SK-N-SH (cell line): ENCODE measurements around the gene RBPJL. TPM values are rescaled to one million over a fixed set of nuclear protein-coding genes. Genes with fewer than 3 reads are reported as not detected.

Source experiments
- CTCF ChIA-PET: fragments of 300-600, 350-600 bp; formaldehyde crosslinking; extraction: SDS; loops from one replicate; lab custom pipeline; 2021; lab: Yijun Ruan, JAX
- POLR2A ChIA-PET: fragments of 350-600 bp; sonication (Branson Sonifier 250); formaldehyde crosslinking; extraction: SDS; loops from one replicate; lab custom pipeline; 2020; ENCODE audit warnings: antibody characterized with exemption, inconsistent platforms; lab: Yijun Ruan, JAX
- DNase-seq: peaks from one replicate; pipeline ENCODE4 v3.0.0; 2012
- H2AFZ ChIP-seq: fragments of 200-600 bp; sonication (generic); 2 replicates; pipeline ENCODE4 v1.8.1; 2016; ENCODE audit warnings: antibody characterized with exemption, mild to moderate bottlenecking, low read depth
- H3F3A ChIP-seq: fragments of 200-600 bp; sonication (generic); replicated peaks from 2 replicates; pipeline ENCODE3; 2016; ENCODE audit warnings: antibody characterized with exemption, mild to moderate bottlenecking; ENCODE audit not compliant: insufficient read depth
- H3K27ac ChIP-seq, 2 experiments: fragments of 200-500 bp in 1 of 2; fragments of 200-600 bp in 1 of 2; sonication (Bioruptor generic) in 1 of 2; sonication (generic), shearing (Covaris generic) in 1 of 2; 2 replicates each; pipeline versions ENCODE4 v1.5.1 to v1.6.1; 2014 to 2016; ENCODE audit warnings: low read depth in 2 of 2, inconsistent platforms in 1 of 2, low read length in 1 of 2, mild to moderate bottlenecking in 1 of 2, mixed read lengths in 1 of 2
- H3K27me3 ChIP-seq: fragments of 200-600 bp; sonication (generic), shearing (Covaris generic); 2 replicates; pipeline ENCODE4 v1.6.1; 2016; ENCODE audit warnings: mixed run types; ENCODE audit not compliant: insufficient read depth
- H3K36me3 ChIP-seq, 2 experiments: fragments of 200-500 bp in 1 of 2; fragments of 200-600 bp in 1 of 2; sonication (Bioruptor generic) in 1 of 2; sonication (generic) in 1 of 2; replicated peaks in 1 of 2; 2 replicates each; pipeline versions ENCODE3 to v1.5.1; 2014 to 2016; ENCODE audit warnings: low read length in 1 of 2, mild to moderate bottlenecking in 1 of 2; ENCODE audit not compliant: insufficient read depth in 2 of 2, control insufficient read depth in 1 of 2
- H3K4me1 ChIP-seq, 2 experiments: fragments of 200-500 bp in 1 of 2; fragments of 200-600 bp in 1 of 2; sonication (Bioruptor generic) in 1 of 2; sonication (generic), shearing (Covaris generic) in 1 of 2; 2 replicates each; pipeline versions ENCODE4 v1.5.1 to v1.6.1; 2014 to 2016; ENCODE audit warnings: low read depth in 1 of 2, low read length in 1 of 2, mixed run types in 1 of 2; ENCODE audit not compliant: insufficient read depth in 2 of 2, control insufficient read depth in 1 of 2
- H3K4me2 ChIP-seq: fragments of 200-600 bp; sonication (generic), shearing (Covaris generic); 2 replicates; pipeline ENCODE4 v1.6.1; 2017; ENCODE audit warnings: mixed run types
- H3K4me3 ChIP-seq, 2 experiments: fragments of 200-500 bp in 1 of 2; fragments of 200-600 bp in 1 of 2; sonication (Bioruptor generic) in 1 of 2; sonication (generic), shearing (Covaris generic) in 1 of 2; 2 replicates each; pipeline versions ENCODE4 v1.5.1 to v1.8.1; 2014 to 2016; ENCODE audit warnings: low read depth in 2 of 2, inconsistent platforms in 1 of 2, low read length in 1 of 2, mild to moderate bottlenecking in 1 of 2, mixed read lengths in 1 of 2, moderate library complexity in 1 of 2
- H3K79me2 ChIP-seq: fragments of 200-600 bp; sonication (generic); 2 replicates; pipeline ENCODE4 v1.8.1; 2017; ENCODE audit warnings: mild to moderate bottlenecking; ENCODE audit not compliant: insufficient read depth
- H3K9ac ChIP-seq: fragments of 200-600 bp; sonication (generic); 2 replicates; pipeline ENCODE4 v1.6.1; 2017; ENCODE audit warnings: mixed run types
- H3K9me2 ChIP-seq: fragments of 200-600 bp; sonication (generic); 2 replicates; pipeline ENCODE4 v1.6.1; 2017; ENCODE audit warnings: mixed run types
- H3K9me3 ChIP-seq: fragments of 200-600 bp; sonication (generic); 2 replicates; pipeline ENCODE4 v1.6.1; 2017; ENCODE audit warnings: mixed run types, mild to moderate bottlenecking, moderate library complexity
- H4K20me1 ChIP-seq: fragments of 200-600 bp; sonication (generic); 2 replicates; pipeline ENCODE4 v1.6.1; 2017; ENCODE audit warnings: mild to moderate bottlenecking, mixed run types; ENCODE audit not compliant: insufficient read depth
- CHD2 ChIP-seq: fragments of 150-350 bp; IDR thresholded peaks from 2 replicates; pipeline ENCODE4 v1.6.1; 2018; ENCODE audit warnings: low read length; ENCODE audit not compliant: partially characterized antibody
- FOXJ3 ChIP-seq: sonication (generic); formaldehyde crosslinking; IDR thresholded peaks from 2 replicates; pipeline ENCODE4 v1.5.1; 2020; ENCODE audit warnings: mild to moderate bottlenecking, missing genetic modification reagents
- FOXM1 ChIP-seq: IDR thresholded peaks from 2 replicates; pipeline ENCODE4 v1.4.0; 2012; ENCODE audit warnings: low read depth, mild to moderate bottlenecking
- MEF2A ChIP-seq: IDR thresholded peaks from 2 replicates; pipeline ENCODE4 v1.4.0; 2012; ENCODE audit warnings: low read depth, borderline replicate concordance
- NFIC ChIP-seq: IDR thresholded peaks from 2 replicates; pipeline ENCODE4 v1.4.0; 2012; ENCODE audit warnings: borderline replicate concordance
- POLR2AphosphoS5 ChIP-seq: IDR thresholded peaks from 2 replicates; pipeline ENCODE4 v1.6.1; 2012; ENCODE audit warnings: low read depth, low read length
- RAD21 ChIP-seq: IDR thresholded peaks from 2 replicates; pipeline ENCODE4 v1.6.1; 2012; ENCODE audit warnings: mild to moderate bottlenecking, low read length
- RCOR1 ChIP-seq: fragments of 150-350 bp; IDR thresholded peaks from 2 replicates; pipeline ENCODE4 v1.6.1; 2017; ENCODE audit warnings: antibody characterized with exemption, low read length
- RFX5 ChIP-seq: IDR thresholded peaks from 2 replicates; pipeline ENCODE4 v1.6.1; 2012; ENCODE audit warnings: mild to moderate bottlenecking, improper control_type of control experiment, low read length
- RXRA ChIP-seq: IDR thresholded peaks from 2 replicates; pipeline ENCODE4 v1.4.0; 2012; ENCODE audit warnings: low read depth, mild to moderate bottlenecking, borderline replicate concordance
- SIN3A ChIP-seq: IDR thresholded peaks from 2 replicates; pipeline ENCODE4 v1.6.1; 2012; ENCODE audit warnings: low read depth, mild to moderate bottlenecking, low read length, moderate library complexity, borderline replicate concordance
- TAF1 ChIP-seq: IDR thresholded peaks from 2 replicates; pipeline ENCODE4 v1.6.1; 2012; ENCODE audit warnings: low read depth, mild to moderate bottlenecking, low read length, moderate library complexity, borderline replicate concordance
- TEAD4 ChIP-seq: IDR thresholded peaks from 2 replicates; pipeline ENCODE4 v1.4.0; 2012; ENCODE audit warnings: mild to moderate bottlenecking, borderline replicate concordance; ENCODE audit not compliant: insufficient read depth
- WGBS: methylation state at CpG from one replicate; pipeline ENCODE4 v1.1.6; 2017; ENCODE audit warnings: low lambda C conversion rate; 5-methylcytosine and 5-hydroxymethylcytosine counted together
- polyA plus RNA-seq, 3 experiments: library from polyadenylated mRNA; depleted of rRNA; stranded (reverse); fragments of >200 nt; gene quantifications; 2 replicates each; pipeline ENCODE4 v1.2.3, GENCODE V29; 2012
- TF ChIP-seq, protein P1 (sequence below): fragments of 150-350 bp; IDR thresholded peaks from 2 replicates; pipeline ENCODE4 v1.6.1; 2017; ENCODE audit warnings: antibody characterized with exemption, low read length, low read depth, borderline replicate concordance
- TF ChIP-seq, protein P2 (sequence below): fragments of 200-600 bp; sonication (generic); IDR thresholded peaks from 2 replicates; pipeline ENCODE4 v1.6.1; 2017; ENCODE audit warnings: antibody characterized with exemption, mild to moderate bottlenecking, moderate library complexity
- TF ChIP-seq, protein P3 (sequence below): fragments of 150-350 bp; IDR thresholded peaks from 2 replicates; pipeline ENCODE4 v1.6.1; 2016; ENCODE audit warnings: mild to moderate bottlenecking, low read depth, low read length

RBPJL gene
- polyA plus RNA-seq, 1 of the 3 experiments (the other 2 are of a cell fraction), result not detected

DNA sequence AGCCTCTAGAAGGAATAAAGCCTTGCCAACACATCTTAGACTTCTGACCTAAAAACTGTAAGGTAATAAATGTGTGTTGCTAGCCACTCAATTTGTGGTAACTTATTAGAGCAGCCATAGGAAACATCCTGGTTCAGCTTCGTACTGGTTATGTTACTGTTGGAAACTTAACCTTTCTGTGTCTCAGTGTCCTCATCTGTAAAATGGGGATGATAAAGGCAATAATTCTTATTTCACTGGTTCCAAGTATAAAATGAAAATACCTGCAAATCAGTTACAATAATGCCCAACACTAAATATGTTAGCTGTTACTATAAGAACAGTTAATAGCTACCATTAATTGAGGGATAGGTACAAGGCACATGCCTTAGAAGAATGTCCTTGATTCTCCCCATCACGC is 14.3 kb upstream of the RBPJL start:
- ChIA-PET CTCF (interaction anchor here (0.9 to 7.9 kb wide), 25 partner anchors 9 to 479 kb away, joined by 3 to 113 read pairs (median 12); partner anchors contain the start of genes KCNS1, MATN4 and RBPJL), POLR2A (no interaction called here)
- H3K79me2 ChIP-seq, result no peaks in the 10 kb centered on the region
- peaks cover 0 to 3% of the 10 kb centered on the region in 2 experiments; a peak in 1 of 4 replicates for H3K4me1 ChIP-seq
- DNase-seq, result no peak
- no peak overlapping the region for H3K4me3 ChIP-seq
- H3K27me3 ChIP-seq, result peaks cover 4% of the 10 kb centered on the region; the same call in 1 of the 2 replicates
- no peak overlapping the region for H3K27ac ChIP-seq
- no peak overlapping the region for H3K4me2 ChIP-seq
- H3K9me2 ChIP-seq, result no peaks in the 10 kb centered on the region
- peaks cover 4% of the 10 kb centered on the region for H3F3A ChIP-seq
- no peak overlapping the region for H3K9ac ChIP-seq
- TF ChIP-seq FOXM1 (no peak), FOXJ3 (CRISPR knock-in tag) (no peak), TAF1 (no peak), RAD21 (no peak), MEF2A (no peak), CHD2 (no peak), RCOR1 (no peak), RFX5 (no peak), SIN3A (no peak), POLR2AphosphoS5 (no peak), TEAD4 (no peak), NFIC (no peak), RXRA (no peak)
- TF ChIP-seq, protein P1, sequence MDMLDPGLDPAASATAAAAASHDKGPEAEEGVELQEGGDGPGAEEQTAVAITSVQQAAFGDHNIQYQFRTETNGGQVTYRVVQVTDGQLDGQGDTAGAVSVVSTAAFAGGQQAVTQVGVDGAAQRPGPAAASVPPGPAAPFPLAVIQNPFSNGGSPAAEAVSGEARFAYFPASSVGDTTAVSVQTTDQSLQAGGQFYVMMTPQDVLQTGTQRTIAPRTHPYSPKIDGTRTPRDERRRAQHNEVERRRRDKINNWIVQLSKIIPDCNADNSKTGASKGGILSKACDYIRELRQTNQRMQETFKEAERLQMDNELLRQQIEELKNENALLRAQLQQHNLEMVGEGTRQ, result no peak
- TF ChIP-seq, protein P2, sequence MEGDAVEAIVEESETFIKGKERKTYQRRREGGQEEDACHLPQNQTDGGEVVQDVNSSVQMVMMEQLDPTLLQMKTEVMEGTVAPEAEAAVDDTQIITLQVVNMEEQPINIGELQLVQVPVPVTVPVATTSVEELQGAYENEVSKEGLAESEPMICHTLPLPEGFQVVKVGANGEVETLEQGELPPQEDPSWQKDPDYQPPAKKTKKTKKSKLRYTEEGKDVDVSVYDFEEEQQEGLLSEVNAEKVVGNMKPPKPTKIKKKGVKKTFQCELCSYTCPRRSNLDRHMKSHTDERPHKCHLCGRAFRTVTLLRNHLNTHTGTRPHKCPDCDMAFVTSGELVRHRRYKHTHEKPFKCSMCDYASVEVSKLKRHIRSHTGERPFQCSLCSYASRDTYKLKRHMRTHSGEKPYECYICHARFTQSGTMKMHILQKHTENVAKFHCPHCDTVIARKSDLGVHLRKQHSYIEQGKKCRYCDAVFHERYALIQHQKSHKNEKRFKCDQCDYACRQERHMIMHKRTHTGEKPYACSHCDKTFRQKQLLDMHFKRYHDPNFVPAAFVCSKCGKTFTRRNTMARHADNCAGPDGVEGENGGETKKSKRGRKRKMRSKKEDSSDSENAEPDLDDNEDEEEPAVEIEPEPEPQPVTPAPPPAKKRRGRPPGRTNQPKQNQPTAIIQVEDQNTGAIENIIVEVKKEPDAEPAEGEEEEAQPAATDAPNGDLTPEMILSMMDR, result no peak
- TF ChIP-seq, protein P3, sequence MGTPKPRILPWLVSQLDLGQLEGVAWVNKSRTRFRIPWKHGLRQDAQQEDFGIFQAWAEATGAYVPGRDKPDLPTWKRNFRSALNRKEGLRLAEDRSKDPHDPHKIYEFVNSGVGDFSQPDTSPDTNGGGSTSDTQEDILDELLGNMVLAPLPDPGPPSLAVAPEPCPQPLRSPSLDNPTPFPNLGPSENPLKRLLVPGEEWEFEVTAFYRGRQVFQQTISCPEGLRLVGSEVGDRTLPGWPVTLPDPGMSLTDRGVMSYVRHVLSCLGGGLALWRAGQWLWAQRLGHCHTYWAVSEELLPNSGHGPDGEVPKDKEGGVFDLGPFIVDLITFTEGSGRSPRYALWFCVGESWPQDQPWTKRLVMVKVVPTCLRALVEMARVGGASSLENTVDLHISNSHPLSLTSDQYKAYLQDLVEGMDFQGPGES, result no peak
- H2AFZ ChIP-seq, result no peak overlapping the region
- no peaks in the 10 kb centered on the region for H3K36me3 ChIP-seq
- H4K20me1 ChIP-seq, result no peaks in the 10 kb centered on the region
- no peaks in the 10 kb centered on the region for H3K9me3 ChIP-seq
- 84% methylated on average over 2 of the region's 2 CpGs for WGBS
